HAP-1 (cell line): ENCODE results near the gene TRIM64.
"Not testable (repeated sequence)": the region's sequence is repeated elsewhere in the genome, so short reads cannot be mapped to it uniquely, and the experiment has no call there.

Experiments
- DNase-seq, 2 experiments: peaks; one replicate each; pipeline ENCODE4 v3.0.0-alpha.2; 2016 to 2020; ENCODE audit warnings: low spot score in 2 of 2
- H3K27me3 ChIP-seq: fragments of 250-450 bp; sonication (Bioruptor Pico); 2 replicates; pipeline ENCODE4 v1.5.1; 2020; ENCODE audit warnings: low read depth, mild to moderate bottlenecking, moderate library complexity
- H3K36me3 ChIP-seq: fragments of 250-450 bp; sonication (Bioruptor Pico); replicated peaks from 2 replicates; pipeline ENCODE4 v1.5.1; 2020; ENCODE audit warnings: mild to moderate bottlenecking
- H3K4me1 ChIP-seq: fragments of 250-450 bp; sonication (Bioruptor Pico); 2 replicates; pipeline ENCODE4 v1.5.1; 2020; ENCODE audit warnings: mild to moderate bottlenecking
- H3K4me3 ChIP-seq: fragments of 250-450 bp; sonication (Bioruptor Pico); 2 replicates; pipeline ENCODE4 v1.5.1; 2020; ENCODE audit warnings: mild to moderate bottlenecking, moderate library complexity
- H3K9me3 ChIP-seq: fragments of 250-450 bp; sonication (Bioruptor Pico); 2 replicates; pipeline ENCODE4 v1.5.1; 2020; ENCODE audit warnings: mild to moderate bottlenecking, moderate library complexity
- in situ Hi-C: fragments of 300-500 bp; cut with MboI; formaldehyde crosslinking; loops from 3 replicates; pipeline ENCODE4 v1.14.3; 2020; ENCODE audit warnings: low sequenced_read_pairs, inconsistent platforms, mixed read lengths

The TRIM64 gene

GRCh38 chr11:89965737-89966136 is at the start of gene TRIM64:
Gene TRIM64, plus strand, starts transcription at chr11:89966037. Its CDS starts 2,467 bp downstream, at chr11:89968504.
- H3K4me3 ChIP-seq, DNase-seq, H3K9me3 ChIP-seq, H3K36me3 ChIP-seq, in situ Hi-C loops, H3K27me3 ChIP-seq, H3K4me1 ChIP-seq: not testable (repeated sequence)

DNA sequence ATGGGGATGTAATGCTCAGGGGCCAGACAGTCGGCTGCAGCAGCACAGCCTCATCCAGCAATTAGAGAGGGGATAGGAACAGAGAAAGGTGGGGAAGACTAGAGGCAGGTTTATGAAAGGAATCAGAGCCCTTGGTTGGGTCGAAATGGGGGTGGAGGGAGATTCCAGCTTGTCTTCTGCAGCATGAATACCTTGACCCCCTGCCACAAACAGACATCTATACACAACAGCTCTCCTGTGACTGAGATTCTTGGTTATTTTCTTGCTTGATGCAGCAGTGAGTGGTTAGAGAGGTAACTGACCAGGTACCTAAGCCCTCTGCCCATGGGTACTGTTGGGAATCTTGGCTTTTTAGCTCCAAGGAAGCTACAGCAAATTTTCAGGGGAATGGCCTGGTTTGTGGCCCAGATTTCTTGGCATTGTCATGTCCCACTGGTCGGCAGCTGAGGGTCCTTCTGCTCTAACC is 43.6 kb upstream of the TRIM64 start, which contains the start of gene TRIM49D1:
TRIM49D1 (minus strand) TSS at position 51 of the 466 bp plus-strand sequence. CDS start 4,535 bp downstream, outside the sequence.
- no peaks in the 10 kb centered on the region for H3K4me1 ChIP-seq
- H3K4me3 ChIP-seq, result no peak within 1 kb of the TSS
- H3K9me3 ChIP-seq, result no peaks in the 10 kb centered on the region
- in situ Hi-C loops, result no loop called here
- no peaks in the 10 kb centered on the region for H3K27me3 ChIP-seq
- no peaks in the 10 kb centered on the region for H3K36me3 ChIP-seq
- no peak for DNase-seq

DNA sequence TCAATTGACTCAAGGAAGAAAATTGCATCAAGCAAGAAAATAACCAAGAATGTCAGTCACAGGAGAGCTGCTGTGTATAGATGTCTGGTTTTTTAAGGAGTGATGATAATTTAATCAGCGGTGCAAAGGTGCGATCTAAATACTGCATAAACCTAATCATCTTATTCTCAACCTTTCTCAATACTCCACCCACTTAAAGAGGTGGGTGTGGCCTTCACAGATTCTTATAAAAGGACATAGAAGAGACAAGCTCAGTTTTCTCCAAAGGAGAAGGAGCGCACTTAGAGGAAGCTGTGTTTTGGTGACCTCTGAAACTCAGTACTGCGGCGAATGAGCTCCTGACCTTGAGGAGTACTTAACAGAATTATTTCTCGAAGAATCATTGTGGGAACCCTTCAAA is 42.1 kb upstream of the TRIM64 start, which contains the start of gene TRIM49D2:
TRIM49D2 (plus strand) TSS at position 301 of the 400 bp plus-strand sequence. CDS start 2,698 bp downstream, outside the sequence.
- H3K9me3 ChIP-seq, H3K27me3 ChIP-seq, DNase-seq, in situ Hi-C loops, H3K36me3 ChIP-seq, H3K4me3 ChIP-seq, H3K4me1 ChIP-seq: not testable (repeated sequence)

GRCh38 chr11:89960833-89961232 is 5.0 kb upstream of the TRIM64 start:
- H3K4me1 ChIP-seq, DNase-seq, H3K9me3 ChIP-seq, H3K27me3 ChIP-seq, H3K36me3 ChIP-seq, H3K4me3 ChIP-seq, in situ Hi-C loops: not testable (repeated sequence)
